H9 (cell line): Measurements from ENCODE around the gene GOLT1A. TPM values are rescaled to one million over a fixed set of nuclear protein-coding genes. Genes with fewer than 3 reads are reported as not detected.

Experiments
- DNase-seq: peaks from one replicate; pipeline ENCODE4 v3.0.0-alpha.2; 2017
- H2AFZ ChIP-seq: one replicate; pipeline ENCODE4 v1.6.1; 2013; ENCODE audit warnings: mild to moderate bottlenecking, low read length, control low read depth, moderate library complexity
- H2AK5ac ChIP-seq: 2 replicates; pipeline ENCODE4 v1.6.1; 2013; ENCODE audit warnings: low read length, control low read depth, mixed read lengths; ENCODE audit not compliant: insufficient read length
- H2BK120ac ChIP-seq: one replicate; pipeline ENCODE4 v1.6.1; 2013; ENCODE audit warnings: low read depth, mild to moderate bottlenecking, low read length, control low read depth, inconsistent platforms; ENCODE audit not compliant: poor library complexity, severe bottlenecking
- H2BK12ac ChIP-seq: 2 replicates; pipeline ENCODE4 v1.6.1; 2013; ENCODE audit warnings: low read length, control low read depth, mixed read lengths, low read depth; ENCODE audit not compliant: insufficient read length
- H2BK15ac ChIP-seq: 2 replicates; pipeline ENCODE4 v1.6.1; 2013; ENCODE audit warnings: low read depth, low read length, control low read depth
- H2BK20ac ChIP-seq: one replicate; pipeline ENCODE4 v1.6.1; 2013; ENCODE audit warnings: low read depth, mild to moderate bottlenecking, low read length, control low read depth, inconsistent platforms; ENCODE audit not compliant: poor library complexity, severe bottlenecking
- H2BK5ac ChIP-seq: 2 replicates; pipeline ENCODE4 v1.6.1; 2013; ENCODE audit warnings: low read length, control low read depth, mixed read lengths; ENCODE audit not compliant: insufficient read length
- H3K14ac ChIP-seq: 2 replicates; pipeline ENCODE4 v1.6.1; 2013; ENCODE audit warnings: low read length, control low read depth; ENCODE audit not compliant: insufficient read depth
- H3K18ac ChIP-seq: 2 replicates; pipeline ENCODE4 v1.6.1; 2013; ENCODE audit warnings: low read depth, mild to moderate bottlenecking, mixed read lengths, low read length, control low read depth; ENCODE audit not compliant: insufficient read length
- H3K23ac ChIP-seq: 2 replicates; pipeline ENCODE4 v1.6.1; 2013; ENCODE audit warnings: low read length, control low read depth, mixed read lengths, low read depth; ENCODE audit not compliant: insufficient read length
- H3K23me2 ChIP-seq: 2 replicates; pipeline ENCODE4 v1.6.1; 2013; ENCODE audit warnings: low read depth, mild to moderate bottlenecking, mixed read lengths, low read length, control low read depth; ENCODE audit not compliant: insufficient read length, poor library complexity, severe bottlenecking
- H3K27ac ChIP-seq: 2 replicates; pipeline ENCODE4 v1.5.1; 2013; ENCODE audit warnings: low read length, control low read depth, mixed read lengths, low read depth; ENCODE audit not compliant: insufficient read length
- H3K27me3 ChIP-seq: 2 replicates; pipeline ENCODE4 v1.6.1; 2013; ENCODE audit warnings: low read length, control low read depth, inconsistent platforms; ENCODE audit not compliant: insufficient read depth
- H3K4ac ChIP-seq: 2 replicates; pipeline ENCODE4 v1.6.1; 2013; ENCODE audit warnings: low read depth, mild to moderate bottlenecking, control low read depth, inconsistent platforms, low read length, moderate library complexity
- H3K4me1 ChIP-seq: 2 replicates; pipeline ENCODE4 v1.6.1; 2013; ENCODE audit warnings: low read length, control low read depth, inconsistent platforms; ENCODE audit not compliant: insufficient read depth
- H3K4me2 ChIP-seq: 2 replicates; pipeline ENCODE4 v1.6.1; 2013; ENCODE audit warnings: low read length, control low read depth, mixed read lengths; ENCODE audit not compliant: insufficient read length, insufficient read depth
- H3K56ac ChIP-seq: 2 replicates; pipeline ENCODE4 v1.6.1; 2013; ENCODE audit warnings: low read depth, mild to moderate bottlenecking, mixed read lengths, low read length, control low read depth; ENCODE audit not compliant: insufficient read length
- H3K79me1 ChIP-seq: 2 replicates; pipeline ENCODE4 v1.6.1; 2013; ENCODE audit warnings: low read depth, mild to moderate bottlenecking, moderate library complexity, low read length, control low read depth, inconsistent platforms; ENCODE audit not compliant: insufficient read depth, poor library complexity, severe bottlenecking
- H3K79me2 ChIP-seq: 2 replicates; pipeline ENCODE4 v1.6.1; 2013; ENCODE audit warnings: low read length, control low read depth, inconsistent platforms; ENCODE audit not compliant: insufficient read depth
- H3K9ac ChIP-seq: 2 replicates; pipeline ENCODE4 v1.6.1; 2013; ENCODE audit warnings: low read length, control low read depth, mixed read lengths; ENCODE audit not compliant: insufficient read length; ENCODE audit errors: extremely low read depth
- H3K9me3 ChIP-seq: one replicate; pipeline ENCODE4 v1.6.1; 2013; ENCODE audit warnings: low read depth, low read length, inconsistent platforms; ENCODE audit not compliant: control insufficient read depth
- H3T11ph ChIP-seq: one replicate; pipeline ENCODE4 v1.6.1; 2013; ENCODE audit warnings: mild to moderate bottlenecking, low read length, control low read depth, inconsistent platforms
- H4K20me1 ChIP-seq: one replicate; pipeline ENCODE4 v1.6.1; 2013; ENCODE audit not compliant: control insufficient read depth, insufficient read length, insufficient read depth
- H4K5ac ChIP-seq: 2 replicates; pipeline ENCODE4 v1.6.1; 2013; ENCODE audit warnings: low read depth, mild to moderate bottlenecking, mixed read lengths, low read length, control low read depth; ENCODE audit not compliant: insufficient read length
- H4K8ac ChIP-seq: replicated peaks from 2 replicates; pipeline ENCODE4 v1.6.1; 2013; ENCODE audit warnings: low read length, control low read depth, mixed read lengths, low read depth; ENCODE audit not compliant: insufficient read length
- H4K91ac ChIP-seq: 2 replicates; pipeline ENCODE4 v1.6.1; 2013; ENCODE audit warnings: low read depth, mild to moderate bottlenecking, moderate library complexity, mixed read lengths, low read length, control low read depth; ENCODE audit not compliant: insufficient read length
- H3K27ac Mint-ChIP-seq, 3 experiments: 2 replicates in 2 of 3; 3 replicates in 1 of 3; pipeline ENCODE4 v1.8.0; 2020 to 2021; ENCODE audit warnings: mixed read lengths in 3 of 3, mild to moderate bottlenecking in 1 of 3, moderate library complexity in 1 of 3
- H3K27me3 Mint-ChIP-seq: 2 replicates; pipeline ENCODE4 v1.8.0; 2021; ENCODE audit warnings: low read depth, mild to moderate bottlenecking, moderate library complexity, mixed read lengths
- H3K36me3 Mint-ChIP-seq, 3 experiments: 2 replicates in 2 of 3; 3 replicates in 1 of 3; pipeline ENCODE4 v1.8.0; 2020 to 2021; ENCODE audit warnings: low read depth in 3 of 3, mixed read lengths in 3 of 3; ENCODE audit not compliant: insufficient read depth in 1 of 3
- H3K4me1 Mint-ChIP-seq, 2 experiments: 2 replicates each; pipeline ENCODE4 v1.8.0; 2020; ENCODE audit warnings: mixed read lengths in 2 of 2
- H3K4me3 Mint-ChIP-seq, 2 experiments: 2 replicates in 1 of 2; 3 replicates in 1 of 2; pipeline ENCODE4 v1.8.0; 2020 to 2021; ENCODE audit warnings: mild to moderate bottlenecking in 2 of 2, mixed read lengths in 2 of 2, moderate library complexity in 1 of 2
- H3K9me3 Mint-ChIP-seq, 2 experiments: 2 replicates in 1 of 2; 3 replicates in 1 of 2; pipeline ENCODE4 v1.8.0; 2020; ENCODE audit warnings: mild to moderate bottlenecking in 2 of 2, mixed read lengths in 2 of 2, moderate library complexity in 1 of 2
- CTCF ChIP-seq: fragments of 200-600 bp; sonication (generic); conservative IDR thresholded peaks from 3 replicates; pipeline ENCODE4 v1.8.0; 2021; ENCODE audit warnings: antibody characterized with exemption, mild to moderate bottlenecking
- WGBS: extraction: QIAGEN DNeasy Blood & Tissue Kit; methylation state at CpG from one replicate; pipeline ENCODE4 v1.1.7; 2013; ENCODE audit warnings: missing lambda C conversion rate, low lambda C conversion rate, mixed read lengths; ENCODE audit not compliant: insufficient read length; ENCODE audit errors: extremely low coverage; 5-methylcytosine and 5-hydroxymethylcytosine counted together
- total RNA-seq: library from RNA; stranded (reverse); gene quantifications from 2 replicates; pipeline ENCODE4 v1.2.1, GENCODE V29; 2021

Gene GOLT1A
- total RNA-seq, 1 experiment from 2014 or later, result 4.2 TPM

DNA sequence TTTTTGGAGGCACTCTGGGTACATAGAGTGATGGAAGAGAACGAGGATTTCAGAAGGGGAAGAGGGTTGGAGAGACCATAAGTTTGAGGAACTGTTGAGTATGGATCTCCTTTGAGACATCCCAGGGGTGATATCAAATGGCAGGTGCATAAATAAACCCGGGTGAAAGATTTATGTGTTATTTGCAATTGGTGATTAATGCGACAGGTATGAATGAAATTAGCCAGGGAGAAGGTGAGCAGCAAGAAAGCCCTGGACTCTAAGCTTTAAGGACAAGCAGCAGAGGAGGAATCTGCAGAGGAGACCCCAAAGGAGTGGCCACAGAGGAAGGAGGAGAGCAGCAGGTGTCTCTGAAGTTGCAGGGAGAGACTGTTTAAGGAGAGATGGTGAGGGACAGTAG lies 38.8 kb downstream of the GOLT1A start:
- Histone ChIP-seq H3K27ac (no peak overlapping the region), H3K56ac (no peak overlapping the region), H2BK12ac (no peak overlapping the region), H3K9ac (no peak overlapping the region), H3K9me3 (peaks cover 8% of the 10 kb centered on the region), H3K23me2 (no peaks in the 10 kb centered on the region), H3K4me2 (no peak overlapping the region), H3K23ac (no peak overlapping the region), H3K79me2 (no peaks in the 10 kb centered on the region), H4K20me1 (no peaks in the 10 kb centered on the region), H3T11ph (no peak overlapping the region), H2BK120ac (no peak overlapping the region), H3K79me1 (no peaks in the 10 kb centered on the region), H2BK15ac (no peak overlapping the region), H4K91ac (no peak overlapping the region), H3K18ac (no peak overlapping the region), H2BK5ac (no peak overlapping the region), H2BK20ac (no peak overlapping the region), H4K5ac (no peak overlapping the region), H3K27me3 (no peaks in the 10 kb centered on the region), H3K4me1 (no peaks in the 10 kb centered on the region), H3K4ac (no peak overlapping the region), H3K14ac (no peak overlapping the region), H2AK5ac (no peak overlapping the region), H4K8ac (no peak overlapping the region), H2AFZ (no peak overlapping the region)
- Mint-ChIP-seq H3K9me3 (peaks cover 15 to 22% of the 10 kb centered on the region in 2 experiments), H3K27ac (no peak overlapping the region), H3K4me1 (no peaks in the 10 kb centered on the region), H3K36me3 (peaks cover 0 to 12% (median 8%) of the 10 kb centered on the region in 3 experiments; a peak in 5 of 7 replicates), H3K27me3 (peaks cover 29% of the 10 kb centered on the region), H3K4me3 (no peak overlapping the region)
- no peak for DNase-seq
- TF ChIP-seq CTCF, result no peak
- no CpG with 5 or more reads among the region's 3 CpGs for WGBS
